ENCODE measurements around the gene FCRL6.

- TF ChIP-seq, protein P1, sequence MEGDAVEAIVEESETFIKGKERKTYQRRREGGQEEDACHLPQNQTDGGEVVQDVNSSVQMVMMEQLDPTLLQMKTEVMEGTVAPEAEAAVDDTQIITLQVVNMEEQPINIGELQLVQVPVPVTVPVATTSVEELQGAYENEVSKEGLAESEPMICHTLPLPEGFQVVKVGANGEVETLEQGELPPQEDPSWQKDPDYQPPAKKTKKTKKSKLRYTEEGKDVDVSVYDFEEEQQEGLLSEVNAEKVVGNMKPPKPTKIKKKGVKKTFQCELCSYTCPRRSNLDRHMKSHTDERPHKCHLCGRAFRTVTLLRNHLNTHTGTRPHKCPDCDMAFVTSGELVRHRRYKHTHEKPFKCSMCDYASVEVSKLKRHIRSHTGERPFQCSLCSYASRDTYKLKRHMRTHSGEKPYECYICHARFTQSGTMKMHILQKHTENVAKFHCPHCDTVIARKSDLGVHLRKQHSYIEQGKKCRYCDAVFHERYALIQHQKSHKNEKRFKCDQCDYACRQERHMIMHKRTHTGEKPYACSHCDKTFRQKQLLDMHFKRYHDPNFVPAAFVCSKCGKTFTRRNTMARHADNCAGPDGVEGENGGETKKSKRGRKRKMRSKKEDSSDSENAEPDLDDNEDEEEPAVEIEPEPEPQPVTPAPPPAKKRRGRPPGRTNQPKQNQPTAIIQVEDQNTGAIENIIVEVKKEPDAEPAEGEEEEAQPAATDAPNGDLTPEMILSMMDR (conservative IDR thresholded peaks at IDR 0.05), result peak; percentile 67
- TF ChIP-seq ZFX (IDR thresholded peaks at IDR 0.05), result no peak
Measured at GRCh38 chr1:159829273-159829634, 27.1 kb downstream of the FCRL6 start.
